ENCODE measurements around the gene PLA2G6.

PLA2G6 gene

DNA sequence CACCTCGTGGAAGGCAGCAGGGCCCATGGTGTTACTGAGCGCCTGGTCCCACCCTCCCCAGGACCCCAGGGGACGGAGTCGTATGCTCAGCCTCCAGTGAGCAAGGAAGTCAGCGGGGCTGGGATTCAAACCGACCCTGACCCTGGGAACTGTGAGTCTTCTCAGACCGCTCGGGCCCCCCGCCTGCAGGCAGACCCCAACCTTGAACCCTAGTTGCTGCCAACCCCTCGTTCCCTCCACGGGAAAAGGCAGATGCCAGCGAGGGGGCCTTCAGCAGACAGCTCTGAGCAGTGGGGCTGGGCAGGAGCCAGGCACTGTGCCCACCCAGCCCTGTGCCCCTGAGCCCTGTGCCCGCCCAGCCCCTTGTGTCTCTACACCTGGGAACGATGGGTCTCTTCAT lies 104.0 kb downstream of the PLA2G6 start:
- H3F3A ChIP-seq (ENCODE audit: low read depth), result no peaks in the 10 kb centered on the region
- no peak overlapping the region for H3K9ac ChIP-seq (ENCODE audit: low read depth, low read length, poor library complexity, severe bottlenecking)
- no peaks in the 10 kb centered on the region for H4K20me1 ChIP-seq (ENCODE audit: insufficient read depth, low read length, poor library complexity, severe bottlenecking)
- H3K4me1 ChIP-seq (ENCODE audit: insufficient read depth, low read length, poor library complexity, severe bottlenecking), result no peaks in the 10 kb centered on the region
- H3K36me3 ChIP-seq (ENCODE audit: insufficient read depth, low read length), result no peaks in the 10 kb centered on the region
- no peaks in the 10 kb centered on the region for H3K9me2 ChIP-seq (replicated peaks; ENCODE audit: low read depth, low read length)
- H3K79me2 ChIP-seq (ENCODE audit: insufficient read depth, low read length), result no peaks in the 10 kb centered on the region
- no peak overlapping the region for H2AFZ ChIP-seq (ENCODE audit: low read length)
- H3K4me2 ChIP-seq (ENCODE audit: low read depth, low read length, poor library complexity, severe bottlenecking), result no peak overlapping the region
- H3K27me3 ChIP-seq (ENCODE audit: insufficient read depth, low read length, poor library complexity, severe bottlenecking), result no peaks in the 10 kb centered on the region
- H3K9me3 ChIP-seq (ENCODE audit: insufficient read depth, low read depth, low read length), result no peaks in the 10 kb centered on the region
- TF ChIP-seq EZH2phosphoT487 (IDR thresholded peaks at IDR 0.05; ENCODE audit: borderline replicate concordance), result no peak
- TF ChIP-seq, protein P1, sequence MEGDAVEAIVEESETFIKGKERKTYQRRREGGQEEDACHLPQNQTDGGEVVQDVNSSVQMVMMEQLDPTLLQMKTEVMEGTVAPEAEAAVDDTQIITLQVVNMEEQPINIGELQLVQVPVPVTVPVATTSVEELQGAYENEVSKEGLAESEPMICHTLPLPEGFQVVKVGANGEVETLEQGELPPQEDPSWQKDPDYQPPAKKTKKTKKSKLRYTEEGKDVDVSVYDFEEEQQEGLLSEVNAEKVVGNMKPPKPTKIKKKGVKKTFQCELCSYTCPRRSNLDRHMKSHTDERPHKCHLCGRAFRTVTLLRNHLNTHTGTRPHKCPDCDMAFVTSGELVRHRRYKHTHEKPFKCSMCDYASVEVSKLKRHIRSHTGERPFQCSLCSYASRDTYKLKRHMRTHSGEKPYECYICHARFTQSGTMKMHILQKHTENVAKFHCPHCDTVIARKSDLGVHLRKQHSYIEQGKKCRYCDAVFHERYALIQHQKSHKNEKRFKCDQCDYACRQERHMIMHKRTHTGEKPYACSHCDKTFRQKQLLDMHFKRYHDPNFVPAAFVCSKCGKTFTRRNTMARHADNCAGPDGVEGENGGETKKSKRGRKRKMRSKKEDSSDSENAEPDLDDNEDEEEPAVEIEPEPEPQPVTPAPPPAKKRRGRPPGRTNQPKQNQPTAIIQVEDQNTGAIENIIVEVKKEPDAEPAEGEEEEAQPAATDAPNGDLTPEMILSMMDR (conservative IDR thresholded peaks at IDR 0.05; ENCODE audit: low read length), result no peak
- no peak overlapping the region for H3K4me3 ChIP-seq (ENCODE audit: low read length, poor library complexity, severe bottlenecking)

DNA sequence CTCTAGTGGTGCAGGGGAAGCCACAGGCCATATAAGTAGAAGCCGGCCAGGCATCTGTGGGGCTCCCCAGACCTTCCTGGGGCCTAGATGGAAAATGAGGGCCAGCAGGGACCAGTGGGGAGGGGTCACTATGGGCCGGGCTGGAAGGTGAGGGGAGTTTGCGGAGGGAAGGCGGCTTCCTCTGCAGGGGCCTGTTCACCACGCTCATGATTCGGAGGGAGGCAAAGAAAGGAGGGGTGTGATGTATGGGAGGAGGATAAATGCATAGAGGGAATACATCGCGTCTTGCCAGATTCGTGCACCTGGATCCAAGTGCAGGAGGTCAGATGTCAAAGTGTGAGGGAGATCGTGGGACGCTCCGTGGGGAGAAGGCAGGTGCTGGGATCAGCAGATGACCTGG lies 104.5 kb downstream of the PLA2G6 start:
- H3K9me3 ChIP-seq (ENCODE audit: insufficient read depth, low read depth, low read length), result no peaks in the 10 kb centered on the region
- H3K27me3 ChIP-seq (ENCODE audit: insufficient read depth, low read length, poor library complexity, severe bottlenecking), result no peaks in the 10 kb centered on the region
- no peak overlapping the region for H3K4me3 ChIP-seq (ENCODE audit: low read length, poor library complexity, severe bottlenecking)
- H2AFZ ChIP-seq (ENCODE audit: low read length), result no peak overlapping the region
- no peaks in the 10 kb centered on the region for H3K79me2 ChIP-seq (ENCODE audit: insufficient read depth, low read length)
- TF ChIP-seq EZH2phosphoT487 (IDR thresholded peaks at IDR 0.05; ENCODE audit: borderline replicate concordance), result no peak
- TF ChIP-seq, protein P1 (conservative IDR thresholded peaks at IDR 0.05; ENCODE audit: low read length), result no peak
- no peaks in the 10 kb centered on the region for H3K36me3 ChIP-seq (ENCODE audit: insufficient read depth, low read length)
- H3K4me1 ChIP-seq (ENCODE audit: insufficient read depth, low read length, poor library complexity, severe bottlenecking), result no peaks in the 10 kb centered on the region
- H3K9me2 ChIP-seq (replicated peaks; ENCODE audit: low read depth, low read length), result no peaks in the 10 kb centered on the region
- no peak overlapping the region for H3K9ac ChIP-seq (ENCODE audit: low read depth, low read length, poor library complexity, severe bottlenecking)
- H4K20me1 ChIP-seq (ENCODE audit: insufficient read depth, low read length, poor library complexity, severe bottlenecking), result no peaks in the 10 kb centered on the region
- H3K4me2 ChIP-seq (ENCODE audit: low read depth, low read length, poor library complexity, severe bottlenecking), result no peak overlapping the region
- H3F3A ChIP-seq (ENCODE audit: low read depth), result no peaks in the 10 kb centered on the region

DNA sequence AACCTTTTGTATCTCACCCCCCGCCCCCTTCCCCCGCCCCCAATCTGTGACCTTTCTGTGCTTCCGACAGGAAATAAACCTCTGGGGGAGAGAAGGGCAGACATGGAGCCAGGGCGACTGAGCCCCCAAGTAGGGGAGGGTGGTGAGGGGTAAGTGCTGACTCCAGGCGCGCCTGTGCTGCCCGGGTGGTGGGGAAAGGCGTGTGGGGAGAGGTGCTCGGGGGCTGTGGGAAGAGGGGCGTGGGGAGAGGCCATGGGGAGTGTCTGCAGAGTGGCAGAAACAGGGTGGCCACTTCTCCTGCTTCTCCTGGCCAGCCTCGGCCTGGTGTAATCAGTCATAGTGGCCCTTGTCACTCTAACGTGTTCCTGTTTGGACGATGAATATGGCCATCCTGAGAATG lies 105.7 kb downstream of the PLA2G6 start:
- H4K20me1 ChIP-seq (ENCODE audit: insufficient read depth, low read length, poor library complexity, severe bottlenecking), result no peaks in the 10 kb centered on the region
- no peaks in the 10 kb centered on the region for H3K9me3 ChIP-seq (ENCODE audit: insufficient read depth, low read depth, low read length)
- H3F3A ChIP-seq (ENCODE audit: low read depth), result no peaks in the 10 kb centered on the region
- H3K36me3 ChIP-seq (ENCODE audit: insufficient read depth, low read length), result no peaks in the 10 kb centered on the region
- H2AFZ ChIP-seq (ENCODE audit: low read length), result no peak overlapping the region
- no peaks in the 10 kb centered on the region for H3K27me3 ChIP-seq (ENCODE audit: insufficient read depth, low read length, poor library complexity, severe bottlenecking)
- no peak overlapping the region for H3K9ac ChIP-seq (ENCODE audit: low read depth, low read length, poor library complexity, severe bottlenecking)
- no peak overlapping the region for H3K4me3 ChIP-seq (ENCODE audit: low read length, poor library complexity, severe bottlenecking)
- H3K9me2 ChIP-seq (replicated peaks; ENCODE audit: low read depth, low read length), result no peaks in the 10 kb centered on the region
- no peaks in the 10 kb centered on the region for H3K4me1 ChIP-seq (ENCODE audit: insufficient read depth, low read length, poor library complexity, severe bottlenecking)
- no peak overlapping the region for H3K4me2 ChIP-seq (ENCODE audit: low read depth, low read length, poor library complexity, severe bottlenecking)
- TF ChIP-seq, protein P1 (conservative IDR thresholded peaks at IDR 0.05; ENCODE audit: low read length), result no peak
- TF ChIP-seq EZH2phosphoT487 (IDR thresholded peaks at IDR 0.05; ENCODE audit: borderline replicate concordance), result no peak
- H3K79me2 ChIP-seq (ENCODE audit: insufficient read depth, low read length), result no peaks in the 10 kb centered on the region

Measured in Loucy (cell line).